ENCODE data around the gene SPACDR.
A peak's percentile ranks its signal among the peaks of the same experiment; 100 is the strongest.

The SPACDR gene

GRCh38 chr7:100433592-100434296 is 30.3 kb downstream of the SPACDR start:
- no peak for DNase-seq

- DNase-seq: no peak
These were observed 30.8 kb downstream of the SPACDR start for GRCh38 chr7:100433276-100433591.

GRCh38 chr7:100432621-100433275 is 31.3 kb downstream of the SPACDR start:
- no peak for DNase-seq

- no peak for DNase-seq
These were observed 32.0 kb downstream of the SPACDR start for GRCh38 chr7:100432053-100432452.

GRCh38 chr7:100431286-100431735 is 32.7 kb downstream of the SPACDR start:
- no peak for DNase-seq

- DNase-seq: peak; percentile 27 to 41 (median 39)
These were observed 33.4 kb downstream of the SPACDR start for GRCh38 chr7:100430493-100431285.

GRCh38 chr7:100429637-100430492 is 34.2 kb downstream of the SPACDR start, which contains the start of gene MEPCE:
TSS of gene MEPCE (plus strand) at chr7:100429831. CDS start at chr7:100430019, 188 bp downstream.
- DNase-seq: peak; percentile 96 to 98 (median 97)

GRCh38 chr7:100428967-100429636 is 35.0 kb downstream of the SPACDR start:
- DNase-seq: peak; percentile 100

- DNase-seq: peak; percentile 97 to 99 (median 98)
These were observed 35.7 kb downstream of the SPACDR start, which contains the start of gene ZCWPW1 for GRCh38 chr7:100428199-100428966. TSS of gene ZCWPW1 (minus strand) at chr7:100428703. CDS start at chr7:100420649, 8,054 bp downstream.

GRCh38 chr7:100427762-100428198 is 36.3 kb downstream of the SPACDR start:
- no peak for DNase-seq

- no peak for DNase-seq
These were observed 37.5 kb downstream of the SPACDR start for GRCh38 chr7:100426516-100426915.

GRCh38 chr7:100425347-100425746 is 38.7 kb downstream of the SPACDR start:
- DNase-seq: no peak

GRCh38 chr7:100423315-100423714 is 40.7 kb downstream of the SPACDR start:
- no peak for DNase-seq

GRCh38 chr7:100419660-100420226 is 44.3 kb downstream of the SPACDR start:
- no peak for DNase-seq

- no peak for DNase-seq
These were observed 45.0 kb downstream of the SPACDR start for GRCh38 chr7:100418930-100419659.

- no peak for DNase-seq
These were observed 48.6 kb downstream of the SPACDR start for GRCh38 chr7:100415448-100415847.

GRCh38 chr7:100413889-100414288 is 50.2 kb downstream of the SPACDR start:
- no peak for DNase-seq

- DNase-seq: peak in 2 of 3 donors; percentile 33 to 39
These were observed 50.7 kb downstream of the SPACDR start for GRCh38 chr7:100413346-100413745.

- DNase-seq: no peak
These were observed 53.0 kb downstream of the SPACDR start for GRCh38 chr7:100411101-100411500.
